NCI-H1436 treated with DMSO at 0.1 percent for 48 hours (cell line): ENCODE measurements around the gene ACTN3.
"Not testable (repeated sequence)": the region's sequence is repeated elsewhere in the genome, so short reads cannot be mapped to it uniquely, and the experiment has no call there.

Source experiments
- DNase-seq: peaks from one replicate; lab custom pipeline; 2025; lab: John Stamatoyannopoulos, UW

Gene ACTN3

GRCh38 chr11:66546368-66546965 is at the start of gene ACTN3:
Gene ACTN3, plus strand, starts transcription at chr11:66546903. Its CDS starts 35 bp downstream, at chr11:66546938.
- DNase-seq: no peak

DNA sequence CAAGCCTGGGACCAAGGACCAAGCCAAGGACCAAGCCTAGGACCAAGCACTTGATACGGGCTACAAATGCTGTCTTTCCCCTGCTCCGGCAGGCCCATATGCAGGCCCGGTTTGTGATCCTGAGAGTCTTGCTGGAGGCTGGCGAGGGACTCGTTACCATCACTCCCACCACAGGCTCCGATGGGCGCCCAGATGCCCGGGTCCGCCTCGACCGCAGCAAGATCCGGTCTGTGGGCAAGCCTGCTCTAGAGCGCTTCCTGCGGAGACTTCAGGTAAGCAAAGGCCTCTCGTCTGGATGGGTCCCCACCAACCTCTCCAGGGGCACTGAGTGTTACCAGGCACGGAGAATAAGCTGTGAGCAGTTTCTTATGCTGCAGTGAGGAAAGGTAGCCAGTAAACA is 49.5 kb upstream of the ACTN3 start:
- DNase-seq: no peak

DNA sequence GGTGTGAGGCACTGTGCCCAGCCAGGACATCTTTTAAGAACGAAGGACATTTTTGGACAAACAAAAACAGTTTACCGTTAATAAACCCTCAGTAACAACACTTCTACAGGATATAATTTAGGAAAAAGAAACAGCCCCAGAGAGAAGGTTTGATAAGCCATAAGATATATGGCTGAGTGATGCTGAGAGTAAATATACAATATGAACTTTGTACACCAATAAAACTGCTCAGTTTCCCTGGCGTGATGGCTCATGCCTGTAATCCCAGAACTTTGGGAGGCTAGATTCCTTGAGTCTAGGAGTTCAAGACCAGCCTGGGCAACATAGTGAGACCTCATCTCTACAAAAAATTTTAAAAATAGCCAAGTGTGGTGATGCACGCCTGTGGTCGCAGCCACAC is 48.2 kb upstream of the ACTN3 start:
- no peak for DNase-seq

DNA sequence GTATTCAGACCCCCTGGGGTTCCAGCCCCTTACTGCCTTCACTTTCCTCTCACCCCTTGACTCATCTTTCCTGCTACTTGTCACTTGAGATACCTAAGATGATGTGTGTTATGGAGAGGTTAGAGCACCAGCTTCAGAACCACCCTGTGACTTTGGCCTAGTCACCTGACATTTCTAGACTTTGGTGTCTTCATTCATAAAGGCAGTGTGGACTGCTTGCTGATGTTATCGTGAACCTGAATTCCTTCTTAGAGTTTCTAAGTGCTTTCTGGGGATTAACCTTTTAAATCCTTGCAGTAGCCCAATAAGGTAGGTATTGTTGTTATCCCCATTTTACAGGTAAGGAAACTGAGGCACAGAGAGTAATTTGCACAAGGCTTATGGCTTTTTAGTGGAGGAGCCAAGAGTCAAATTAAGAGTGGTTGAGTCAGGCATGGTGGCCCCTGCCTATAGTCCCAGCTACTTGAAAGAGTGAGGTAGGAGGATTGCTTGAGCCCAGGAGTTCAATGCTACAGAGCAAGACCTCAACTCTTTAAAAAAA is 41.4 kb upstream of the ACTN3 start:
- DNase-seq: no peak

GRCh38 chr11:66509131-66509561 is 37.6 kb upstream of the ACTN3 start:
- DNase-seq: no peak

DNA sequence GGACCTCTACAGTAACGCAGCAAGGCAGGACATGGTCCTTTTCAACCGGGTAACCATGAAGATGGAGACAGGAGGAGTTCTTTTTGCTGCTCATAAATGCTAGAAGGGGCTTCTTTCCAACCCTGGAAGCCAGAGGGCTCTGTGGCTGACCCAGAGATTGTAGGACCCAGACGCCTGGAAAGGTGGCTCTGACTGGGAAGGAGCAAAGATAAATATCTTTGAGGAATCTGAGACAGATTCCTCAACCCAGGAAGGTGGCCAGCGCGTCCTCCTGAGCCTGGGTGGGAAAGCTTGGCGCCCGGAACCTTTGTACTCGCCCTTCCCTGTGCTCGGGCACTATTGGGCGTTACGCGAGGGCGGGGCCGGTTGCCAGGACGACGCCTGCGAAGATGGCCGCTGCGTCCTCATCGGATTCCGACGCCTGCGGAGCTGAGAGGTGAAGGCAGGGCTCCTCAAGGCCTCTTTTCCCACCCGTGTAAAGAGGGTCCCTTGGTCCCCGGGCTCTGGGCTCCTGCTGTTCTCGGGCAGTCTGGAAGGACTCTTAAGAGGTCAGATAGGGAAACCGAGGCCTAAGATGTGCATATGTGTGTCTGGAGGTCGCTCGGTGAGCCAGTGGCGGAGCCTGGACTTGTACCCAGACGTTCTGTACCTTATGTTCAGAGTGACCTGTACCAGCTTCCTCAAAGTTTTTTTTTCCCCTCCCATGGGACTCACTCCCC is 36.3 kb upstream of the ACTN3 start, which contains the start of gene BBS1:
TSS of gene BBS1 (plus strand) at position 365 of the 719 bp plus-strand sequence. CDS start at position 390, 25 bp downstream.
- no peak for DNase-seq

DNA sequence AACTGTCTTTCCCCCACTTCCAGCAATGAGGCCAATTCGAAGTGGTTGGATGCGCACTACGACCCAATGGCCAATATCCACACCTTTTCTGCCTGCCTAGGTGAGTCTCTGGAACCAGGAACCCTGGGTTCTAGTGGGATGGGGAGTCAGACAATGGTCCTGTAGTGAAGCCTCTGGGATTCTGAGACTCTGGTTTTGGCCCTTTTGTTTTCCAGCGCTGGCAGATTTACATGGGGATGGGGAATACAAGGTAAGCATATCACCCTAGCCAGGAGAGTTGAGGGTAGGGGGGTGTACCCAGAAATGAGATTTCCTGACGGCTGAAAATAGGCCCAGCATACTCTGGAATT is 35.7 kb upstream of the ACTN3 start:
- DNase-seq: no peak

GRCh38 chr11:66523611-66524010 is 23.1 kb upstream of the ACTN3 start:
- no peak for DNase-seq

DNA sequence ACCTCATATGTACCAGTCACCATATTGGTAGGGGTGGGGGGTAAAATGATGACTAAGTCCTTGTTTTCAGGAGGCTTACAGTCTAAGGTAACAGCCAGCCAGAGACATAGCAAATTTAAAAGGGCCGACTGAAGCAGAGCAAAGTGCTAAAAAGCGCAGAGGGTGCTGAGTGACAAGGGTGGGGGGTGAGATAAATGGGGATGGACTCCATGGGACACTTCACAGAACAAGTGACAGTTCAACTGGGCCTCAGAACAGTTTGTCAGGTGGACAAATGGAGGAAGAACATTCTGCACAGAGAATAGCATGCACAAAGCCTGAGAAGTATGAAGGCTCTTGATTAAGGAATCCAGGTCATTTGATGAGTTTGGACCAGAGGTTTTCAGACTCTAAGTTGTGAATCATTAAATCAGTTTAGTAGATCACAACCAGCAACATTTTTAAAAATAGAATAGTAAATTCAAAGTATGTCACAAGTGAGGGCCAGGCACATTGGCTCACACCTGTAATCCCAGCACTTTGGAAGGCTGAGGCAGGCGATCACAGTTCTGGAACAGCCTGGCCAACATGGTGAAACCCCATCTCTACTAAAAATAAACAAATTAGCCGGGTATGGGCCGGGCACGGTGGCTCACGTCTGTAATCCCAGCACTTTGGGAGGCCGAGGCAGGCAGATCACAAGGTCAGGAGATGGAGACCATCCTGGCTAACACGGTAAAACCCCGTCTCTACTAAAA is 22.2 kb upstream of the ACTN3 start:
- no peak for DNase-seq

GRCh38 chr11:66529069-66529468 is 17.6 kb upstream of the ACTN3 start:
- DNase-seq: no peak

DNA sequence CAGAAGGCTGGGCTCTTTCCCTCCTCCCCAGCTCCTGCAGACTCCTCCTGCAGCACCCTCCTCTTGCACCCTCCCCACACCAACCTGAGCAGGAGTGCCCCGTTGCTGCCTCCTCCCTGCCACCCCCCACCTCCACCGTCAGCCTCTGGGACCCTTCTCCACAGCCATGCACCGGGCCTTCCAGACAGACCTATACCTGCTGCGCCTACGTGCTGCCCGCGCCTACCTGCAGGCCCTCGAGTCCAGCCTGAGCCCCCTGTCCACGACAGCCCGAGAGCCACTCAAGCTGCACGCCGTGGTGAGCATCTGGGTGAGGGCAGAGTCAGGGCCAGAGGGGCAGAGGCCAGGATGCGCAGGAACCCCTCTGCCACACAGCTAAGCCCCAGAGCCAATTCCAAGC is 17.0 kb upstream of the ACTN3 start:
- no peak for DNase-seq

DNA sequence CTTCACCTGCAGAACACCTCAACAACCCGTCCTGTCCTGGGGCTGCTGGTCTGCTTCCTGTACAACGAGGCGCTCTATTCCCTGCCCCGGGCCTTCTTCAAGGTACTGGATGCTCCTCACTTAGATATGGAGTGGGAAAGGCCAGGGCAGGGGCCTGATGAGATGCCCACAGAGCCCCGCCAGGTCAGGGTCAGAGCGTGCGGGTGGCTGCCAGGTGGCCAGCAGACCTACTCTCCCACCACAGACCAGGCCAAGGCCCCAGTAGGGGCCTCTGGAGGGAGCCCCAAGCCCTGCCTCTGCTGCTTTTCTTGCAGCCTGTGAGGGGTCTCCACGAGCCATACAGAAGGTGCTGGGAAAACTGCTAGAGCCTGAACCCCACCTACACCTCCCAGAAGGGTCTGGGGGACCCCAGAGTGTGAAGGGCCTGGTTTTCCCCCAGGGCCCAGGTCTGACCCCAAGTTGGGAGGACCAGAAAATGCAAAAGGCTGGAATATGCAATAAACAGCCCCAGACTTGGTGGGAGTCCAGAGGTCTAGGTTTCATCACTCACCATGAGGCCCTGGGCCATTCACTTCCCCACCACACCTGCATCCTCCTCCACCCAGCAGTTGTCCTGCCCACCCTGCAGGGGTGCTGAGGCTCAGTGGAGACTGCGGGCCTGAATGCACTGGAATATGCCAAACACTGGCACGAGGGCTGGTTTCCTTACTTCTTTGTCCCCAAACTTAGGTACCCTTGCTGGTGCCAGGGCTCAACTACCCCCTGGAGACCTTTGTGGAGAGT is 15.6 kb upstream of the ACTN3 start:
- DNase-seq: no peak

- no peak for DNase-seq
These were observed 14.9 kb upstream of the ACTN3 start for GRCh38 chr11:66531841-66532240.

GRCh38 chr11:66532784-66533183 is 13.9 kb upstream of the ACTN3 start:
- no peak for DNase-seq

DNA sequence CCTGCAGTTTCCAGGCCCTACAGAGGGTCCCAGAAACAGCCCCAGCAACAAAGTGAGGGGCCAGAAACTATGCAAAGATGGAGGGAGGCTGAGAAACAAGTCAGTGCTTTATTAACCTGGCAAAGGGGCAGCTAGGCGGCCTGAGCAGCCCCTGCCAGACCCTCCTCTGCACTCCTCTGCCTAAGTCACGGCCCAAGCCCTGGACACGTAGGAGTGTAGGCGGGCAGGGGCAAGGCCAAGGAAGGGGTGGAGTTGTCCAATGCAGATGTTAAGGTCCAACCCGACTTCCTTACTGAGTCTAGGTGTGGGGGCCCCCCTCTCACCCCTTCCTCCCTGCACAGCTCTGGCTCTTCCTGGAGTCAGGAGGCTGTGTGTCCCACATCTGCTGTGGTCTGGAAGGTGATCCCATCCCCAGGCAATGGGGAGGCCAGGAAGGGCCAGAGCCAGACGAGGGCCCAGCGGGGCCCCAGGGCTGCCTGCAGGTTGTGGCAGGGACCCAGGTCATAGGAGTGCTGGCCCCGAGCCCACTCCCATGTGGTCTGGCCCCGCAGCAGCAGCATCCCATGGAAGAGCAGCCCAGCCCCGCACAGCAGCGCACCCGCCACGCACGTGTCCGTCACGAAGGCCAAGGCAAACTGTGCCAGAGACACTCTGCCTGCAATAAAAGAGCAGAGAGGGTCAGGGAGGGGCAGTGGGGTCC is 7.4 kb upstream of the ACTN3 start:
- no peak for DNase-seq

- DNase-seq: no peak
These were observed 6.9 kb upstream of the ACTN3 start for GRCh38 chr11:66539870-66540213.

DNA sequence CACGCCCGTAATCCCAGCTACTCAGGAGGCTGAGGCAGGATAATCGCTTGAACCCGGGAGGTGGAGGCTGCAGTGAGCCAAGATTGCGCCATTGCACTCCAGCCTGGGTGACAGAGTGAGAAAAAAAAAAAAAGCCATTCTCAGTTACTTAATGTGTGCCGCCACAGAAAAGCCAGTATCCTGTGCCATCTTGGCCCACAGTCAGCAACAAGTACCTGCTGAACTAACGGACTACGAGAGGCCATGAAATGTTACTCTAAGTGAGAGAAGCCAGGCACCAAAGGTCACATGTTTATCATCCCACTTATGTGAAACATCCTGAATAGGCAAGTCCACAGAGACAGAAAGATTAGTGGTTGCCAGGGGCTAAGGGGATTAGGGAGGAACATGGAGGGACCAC is 6.1 kb upstream of the ACTN3 start:
- not testable (repeated sequence) for DNase-seq

GRCh38 chr11:66541892-66542291 is 4.8 kb upstream of the ACTN3 start:
- DNase-seq: no peak

DNA sequence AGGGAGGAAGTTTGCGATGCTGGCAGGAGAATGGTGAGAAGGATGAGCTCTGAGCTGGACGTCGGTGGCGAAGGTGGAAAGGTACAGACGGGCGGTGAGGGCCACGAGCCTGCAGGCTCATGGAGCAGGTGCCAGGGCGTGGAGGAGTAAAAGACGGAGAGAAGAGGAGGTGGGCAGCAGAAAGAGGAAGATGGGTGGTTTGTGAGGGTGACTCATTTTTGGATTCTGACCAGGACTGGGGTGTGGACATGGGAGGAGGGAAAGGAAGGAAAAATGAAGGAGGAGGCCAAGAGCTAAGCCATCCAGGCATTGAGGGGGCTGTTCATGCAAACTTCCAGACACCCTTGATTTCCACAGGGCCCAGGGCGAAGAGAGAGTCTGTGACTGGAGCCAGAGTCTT is 4.3 kb upstream of the ACTN3 start:
- DNase-seq: no peak

GRCh38 chr11:66543263-66544107 is 3.2 kb upstream of the ACTN3 start:
- DNase-seq: no peak

DNA sequence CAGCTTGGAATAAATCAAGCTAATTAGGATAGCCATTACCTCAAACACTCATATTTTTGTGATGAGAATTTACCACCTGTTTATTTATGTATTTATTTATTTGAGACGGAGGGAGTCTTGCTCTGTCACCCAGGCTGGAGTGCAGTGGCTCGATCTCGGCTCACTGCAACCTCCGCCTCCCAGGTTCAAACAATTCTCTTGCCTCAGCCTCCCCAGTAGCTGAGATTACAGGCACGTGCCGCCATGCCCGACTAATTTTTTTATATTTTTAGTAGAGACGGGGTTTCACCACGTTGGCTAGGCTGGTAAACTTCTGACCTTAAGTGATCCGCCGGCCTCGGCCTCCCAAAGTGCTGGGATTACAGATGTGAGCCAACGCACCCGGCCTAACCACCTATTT is 1.8 kb upstream of the ACTN3 start:
- not testable (repeated sequence) for DNase-seq
